Measurements from ENCODE around the gene CADPS2.

DNA sequence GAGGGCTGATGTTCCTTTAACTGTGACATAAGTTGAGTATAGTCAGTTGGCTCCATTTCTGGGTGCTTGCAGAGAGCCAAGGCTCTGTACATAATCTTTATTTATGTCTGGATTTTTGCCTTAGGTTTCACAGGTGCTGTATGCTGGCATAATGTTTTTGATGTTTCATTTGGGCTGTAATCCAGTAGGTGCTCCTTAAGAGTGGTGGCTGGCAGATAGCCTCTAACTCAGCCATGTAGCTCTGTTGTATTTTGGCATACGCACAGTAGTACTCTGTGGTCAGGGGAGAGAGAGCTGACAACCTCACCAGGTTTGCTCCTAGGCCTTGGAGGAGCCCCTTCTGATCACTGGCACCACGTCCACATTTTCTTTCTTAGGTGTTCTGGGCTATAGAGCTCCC, 248.5 kb downstream of the CADPS2 start:
- no peak for TF ChIP-seq POLR2A (IDR thresholded peaks at IDR 0.05; ENCODE audit: low read depth, low read length)
- TF ChIP-seq POLR2AphosphoS5 (IDR thresholded peaks at IDR 0.05; ENCODE audit: low read depth, low read length): no peak
- no peak for TF ChIP-seq TAF1 (IDR thresholded peaks at IDR 0.05; ENCODE audit: borderline replicate concordance, low read depth, low read length)
